OCI-LY1 (cell line): ENCODE results near the gene IL26.

Source experiments
- EZH2 ChIP-seq: fragments of 200-600 bp; sonication (generic), shearing (Covaris generic); IDR thresholded peaks from 2 replicates; pipeline ENCODE4 v1.8.0; 2017; ENCODE audit warnings: borderline replicate concordance, mixed run types, mild to moderate bottlenecking, antibody characterized with exemption, low read length, moderate library complexity, mixed read lengths
- TF ChIP-seq, protein P1 (sequence below): fragments of 200-600 bp; sonication (generic), shearing (Covaris generic); IDR thresholded peaks from 2 replicates; pipeline ENCODE4 v1.5.1; 2017; ENCODE audit warnings: mild to moderate bottlenecking, antibody characterized with exemption, low read length, moderate library complexity, mixed read lengths

DNA sequence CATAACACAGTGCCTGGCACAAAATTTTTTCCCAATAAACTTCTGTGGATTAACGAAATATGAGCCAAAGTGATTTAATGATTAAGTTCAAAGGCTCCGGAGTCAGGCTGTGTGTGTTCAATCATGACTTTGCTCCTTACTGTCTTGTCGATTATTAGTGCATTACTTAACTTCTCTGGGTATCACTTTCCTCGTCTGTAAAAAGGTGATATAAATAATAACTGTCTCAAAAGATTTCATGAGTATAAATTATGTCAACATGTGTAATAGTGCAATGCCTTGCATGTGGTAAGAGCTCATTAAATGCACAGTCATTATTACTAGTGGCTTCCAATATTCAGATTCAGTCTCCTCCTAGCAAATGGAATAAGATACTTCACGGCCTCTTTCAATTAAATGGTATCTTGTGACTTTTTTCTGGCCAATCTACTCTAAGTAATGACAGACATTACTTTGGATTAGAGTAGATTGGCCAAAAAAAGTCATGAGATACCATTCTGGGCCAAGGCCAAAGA, 59.2 kb downstream of the IL26 start:
- TF ChIP-seq, protein P1, sequence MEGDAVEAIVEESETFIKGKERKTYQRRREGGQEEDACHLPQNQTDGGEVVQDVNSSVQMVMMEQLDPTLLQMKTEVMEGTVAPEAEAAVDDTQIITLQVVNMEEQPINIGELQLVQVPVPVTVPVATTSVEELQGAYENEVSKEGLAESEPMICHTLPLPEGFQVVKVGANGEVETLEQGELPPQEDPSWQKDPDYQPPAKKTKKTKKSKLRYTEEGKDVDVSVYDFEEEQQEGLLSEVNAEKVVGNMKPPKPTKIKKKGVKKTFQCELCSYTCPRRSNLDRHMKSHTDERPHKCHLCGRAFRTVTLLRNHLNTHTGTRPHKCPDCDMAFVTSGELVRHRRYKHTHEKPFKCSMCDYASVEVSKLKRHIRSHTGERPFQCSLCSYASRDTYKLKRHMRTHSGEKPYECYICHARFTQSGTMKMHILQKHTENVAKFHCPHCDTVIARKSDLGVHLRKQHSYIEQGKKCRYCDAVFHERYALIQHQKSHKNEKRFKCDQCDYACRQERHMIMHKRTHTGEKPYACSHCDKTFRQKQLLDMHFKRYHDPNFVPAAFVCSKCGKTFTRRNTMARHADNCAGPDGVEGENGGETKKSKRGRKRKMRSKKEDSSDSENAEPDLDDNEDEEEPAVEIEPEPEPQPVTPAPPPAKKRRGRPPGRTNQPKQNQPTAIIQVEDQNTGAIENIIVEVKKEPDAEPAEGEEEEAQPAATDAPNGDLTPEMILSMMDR, result no peak
- TF ChIP-seq EZH2, result no peak
